Putamen (tissue), 1 donor: ENCODE results near the gene ANKS1A.
"Not testable (repeated sequence)": the region's sequence is repeated elsewhere in the genome, so short reads cannot be mapped to it uniquely, and the experiment has no call there.

ENCODE experiments used
- DNase-seq: peaks from one replicate; pipeline ENCODE4 v3.0.0-alpha.2; 2016; ENCODE audit warnings: low spot score

ANKS1A gene

GRCh38 chr6:35085359-35086281 is 196.6 kb downstream of the ANKS1A start:
- DNase-seq: no peak

GRCh38 chr6:35086282-35086632 is 197.2 kb downstream of the ANKS1A start:
- no peak for DNase-seq

GRCh38 chr6:35086636-35087360 is 197.7 kb downstream of the ANKS1A start:
- DNase-seq: no peak

GRCh38 chr6:35087361-35088280 is 198.6 kb downstream of the ANKS1A start:
- DNase-seq: no peak

GRCh38 chr6:35088281-35089215 is 199.5 kb downstream of the ANKS1A start:
- DNase-seq: no peak

GRCh38 chr6:35089216-35089934 is 200.3 kb downstream of the ANKS1A start:
- DNase-seq: no peak

- no peak for DNase-seq
These were observed 201.0 kb downstream of the ANKS1A start for GRCh38 chr6:35089935-35090505.

GRCh38 chr6:35090734-35091133 is 201.7 kb downstream of the ANKS1A start:
- no peak for DNase-seq

- DNase-seq: no peak
These were observed 202.5 kb downstream of the ANKS1A start for GRCh38 chr6:35091346-35092083.

GRCh38 chr6:35092362-35093117 is 203.5 kb downstream of the ANKS1A start:
- DNase-seq: no peak

GRCh38 chr6:35093118-35093445 is 204.0 kb downstream of the ANKS1A start:
- no peak for DNase-seq

- no peak for DNase-seq
These were observed 204.7 kb downstream of the ANKS1A start for GRCh38 chr6:35093783-35094182.

GRCh38 chr6:35094183-35094582 is 205.1 kb downstream of the ANKS1A start:
- DNase-seq: no peak

- DNase-seq: no peak
These were observed 207.2 kb downstream of the ANKS1A start for GRCh38 chr6:35096129-35096862.

GRCh38 chr6:35099116-35099515 is 210.1 kb downstream of the ANKS1A start:
- DNase-seq: no peak

GRCh38 chr6:35105078-35105477 is 216.0 kb downstream of the ANKS1A start:
- no peak for DNase-seq

GRCh38 chr6:35106061-35106460 is 217.0 kb downstream of the ANKS1A start:
- not testable (repeated sequence) for DNase-seq

GRCh38 chr6:35107208-35107607 is 218.2 kb downstream of the ANKS1A start:
- not testable (repeated sequence) for DNase-seq
